HepG2 (cell line): ENCODE data around the gene TRA2B.

ENCODE experiments used
- HDAC2 ChIP-seq: sonication (generic); formaldehyde crosslinking; IDR thresholded peaks from 2 replicates; pipeline ENCODE4 v1.4.0; 2020; ENCODE audit warnings: missing genetic modification reagents
- KLF12 ChIP-seq: sonication (generic); formaldehyde crosslinking; IDR thresholded peaks from 2 replicates; pipeline ENCODE4 v1.4.0; 2020; ENCODE audit warnings: missing genetic modification reagents, borderline replicate concordance
- POLR2A ChIP-seq, 2 experiments: IDR thresholded peaks; 2 replicates each; pipeline ENCODE4 v1.6.1; 2011; ENCODE audit warnings: low read depth in 2 of 2, low read length in 2 of 2, mild to moderate bottlenecking in 1 of 2, moderate library complexity in 1 of 2; ENCODE audit not compliant: insufficient read depth in 1 of 2
- POLR2AphosphoS5 ChIP-seq: IDR thresholded peaks from 2 replicates; pipeline ENCODE4 v1.6.1; 2012; ENCODE audit warnings: low read depth, low read length
- SIN3A ChIP-seq: IDR thresholded peaks from 2 replicates; pipeline ENCODE4 v1.6.1; 2011; ENCODE audit warnings: low read depth, mild to moderate bottlenecking, control low read depth, low read length, borderline replicate concordance
- ZC3H4 ChIP-seq: sonication (generic); formaldehyde crosslinking; IDR thresholded peaks from 2 replicates; pipeline ENCODE4 v1.4.0; 2020; ENCODE audit warnings: missing genetic modification reagents, borderline replicate concordance
- ZNF451 ChIP-seq: sonication (generic); formaldehyde crosslinking; IDR thresholded peaks from 2 replicates; pipeline ENCODE4 v1.5.0; 2020; ENCODE audit warnings: mild to moderate bottlenecking, missing genetic modification reagents
- ZNF788 ChIP-seq: sonication (generic); formaldehyde crosslinking; IDR thresholded peaks from 2 replicates; pipeline ENCODE4 v1.5.0; 2020; ENCODE audit warnings: mild to moderate bottlenecking, missing genetic modification reagents, borderline replicate concordance
- TF ChIP-seq, protein P1 (sequence below): sonication (generic); formaldehyde crosslinking; IDR thresholded peaks from 2 replicates; pipeline ENCODE4 v1.4.0; 2020; ENCODE audit warnings: missing genetic modification reagents

GRCh38 chr3:185976977-185977678 is 39.3 kb upstream of the TRA2B start:
- TF ChIP-seq ZC3H4 (CRISPR knock-in tag) (no peak), SIN3A (no peak), ZNF451 (no peak), HDAC2 (CRISPR knock-in tag) (no peak), KLF12 (CRISPR knock-in tag) (no peak), POLR2A (IDR thresholded peaks at IDR 0.05; ENCODE audit: insufficient read depth in 1 of 2, low read depth in 2 of 2, low read length in 2 of 2) (no peak), ZNF788 (CRISPR knock-in tag) (no peak), POLR2AphosphoS5 (no peak)
- TF ChIP-seq, protein P1, sequence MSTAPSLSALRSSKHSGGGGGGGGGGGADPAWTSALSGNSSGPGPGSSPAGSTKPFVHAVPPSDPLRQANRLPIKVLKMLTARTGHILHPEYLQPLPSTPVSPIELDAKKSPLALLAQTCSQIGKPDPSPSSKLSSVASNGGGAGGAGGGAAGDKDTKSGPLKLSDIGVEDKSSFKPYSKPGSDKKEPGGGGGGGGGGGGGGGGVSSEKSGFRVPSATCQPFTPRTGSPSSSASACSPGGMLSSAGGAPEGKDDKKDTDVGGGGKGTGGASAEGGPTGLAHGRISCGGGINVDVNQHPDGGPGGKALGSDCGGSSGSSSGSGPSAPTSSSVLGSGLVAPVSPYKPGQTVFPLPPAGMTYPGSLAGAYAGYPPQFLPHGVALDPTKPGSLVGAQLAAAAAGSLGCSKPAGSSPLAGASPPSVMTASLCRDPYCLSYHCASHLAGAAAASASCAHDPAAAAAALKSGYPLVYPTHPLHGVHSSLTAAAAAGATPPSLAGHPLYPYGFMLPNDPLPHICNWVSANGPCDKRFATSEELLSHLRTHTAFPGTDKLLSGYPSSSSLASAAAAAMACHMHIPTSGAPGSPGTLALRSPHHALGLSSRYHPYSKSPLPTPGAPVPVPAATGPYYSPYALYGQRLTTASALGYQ = no peak
